Large intestine (tissue), 3 donors: ENCODE measurements around the gene PHEX. TPM values are rescaled to one million over a fixed set of nuclear protein-coding genes. Genes with fewer than 3 reads are reported as not detected.

Experiments used
- DNase-seq, 2 donors: peaks; one replicate each; pipeline versions ENCODE4 v3.0.0 to v3.0.0-alpha.2; 2013
- H3K27ac ChIP-seq: one replicate; pipeline ENCODE4 v1.5.1; 2013; ENCODE audit warnings: low read length
- H3K27me3 ChIP-seq: 2 replicates; pipeline ENCODE4 v1.6.1; 2013; ENCODE audit warnings: low read length; ENCODE audit not compliant: control insufficient read depth, insufficient read depth
- H3K36me3 ChIP-seq: 2 replicates; pipeline ENCODE4 v1.6.1; 2013; ENCODE audit warnings: low read length; ENCODE audit not compliant: control insufficient read depth, insufficient read depth
- H3K4me1 ChIP-seq: one replicate; pipeline ENCODE4 v1.6.1; 2013; ENCODE audit warnings: low read length; ENCODE audit not compliant: control insufficient read depth, insufficient read depth
- H3K4me3 ChIP-seq: one replicate; pipeline ENCODE4 v1.5.1; 2013; ENCODE audit warnings: low read length
- H3K9me3 ChIP-seq: one replicate; pipeline ENCODE4 v1.6.1; 2013; ENCODE audit warnings: mild to moderate bottlenecking, low read depth, low read length, moderate library complexity; ENCODE audit not compliant: control insufficient read depth
- WGBS: methylation state at CpG from one replicate; pipeline ENCODE4 v1.1.5; 2013; ENCODE audit warnings: low lambda C conversion rate; ENCODE audit not compliant: insufficient coverage; 5-methylcytosine and 5-hydroxymethylcytosine counted together
- polyA plus RNA-seq: library from polyadenylated mRNA; unstranded; fragments of 120-200 nt; gene quantifications from one replicate; pipeline ENCODE4 v1.2.1, GENCODE V29; 2013

Gene PHEX
- polyA plus RNA-seq, 1 donor, result 0.55 TPM

- Histone ChIP-seq H3K36me3 (no peaks in the 10 kb centered on the region), H3K27ac (no peak overlapping the region), H3K9me3 (no peaks in the 10 kb centered on the region), H3K27me3 (no peaks in the 10 kb centered on the region), H3K4me1 (no peaks in the 10 kb centered on the region), H3K4me3 (no peak overlapping the region)
- DNase-seq, result no peak
- no CpG with 5 or more reads among the region's 4 CpGs for WGBS
Observed at GRCh38 chrX:22165732-22166457, 133.8 kb downstream of the PHEX start.

GRCh38 chrX:22171287-22172060 is 139.3 kb downstream of the PHEX start:
- WGBS, result 38% methylated on average over 1 of the region's 7 CpGs
- H3K9me3 ChIP-seq, result no peaks in the 10 kb centered on the region
- no peak for DNase-seq
- H3K36me3 ChIP-seq, result no peaks in the 10 kb centered on the region
- H3K27ac ChIP-seq, result no peak overlapping the region
- H3K27me3 ChIP-seq, result no peaks in the 10 kb centered on the region
- H3K4me1 ChIP-seq, result no peaks in the 10 kb centered on the region
- no peak overlapping the region for H3K4me3 ChIP-seq

DNA sequence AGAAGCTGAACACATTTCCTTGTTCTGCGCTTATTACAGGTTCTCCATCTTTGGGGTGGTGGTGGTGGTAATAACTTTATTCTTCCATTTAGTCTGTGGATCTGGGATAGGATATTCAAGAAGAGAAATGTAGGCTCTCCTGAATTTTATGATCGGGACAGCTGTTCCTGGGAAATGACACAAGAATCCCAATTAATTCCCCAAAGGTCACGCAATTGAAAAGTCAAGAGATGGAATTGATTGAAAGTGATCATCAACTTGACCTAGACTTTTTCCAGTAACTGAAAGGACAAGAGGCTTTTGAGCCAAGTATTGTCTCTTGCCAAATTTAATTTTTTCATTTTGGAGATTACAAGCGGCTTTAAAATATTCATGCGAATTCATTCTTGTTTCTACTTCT is 141.8 kb downstream of the PHEX start:
- Histone ChIP-seq H3K4me3 (no peak overlapping the region), H3K27ac (no peak overlapping the region), H3K27me3 (no peaks in the 10 kb centered on the region), H3K4me1 (no peaks in the 10 kb centered on the region), H3K36me3 (no peaks in the 10 kb centered on the region), H3K9me3 (no peaks in the 10 kb centered on the region)
- no peak for DNase-seq
- WGBS, result 100% methylated on average over 2 of the region's 5 CpGs

- no peaks in the 10 kb centered on the region for H3K9me3 ChIP-seq
- no peak overlapping the region for H3K27ac ChIP-seq
- no CpG with 5 or more reads among the region's 7 CpGs for WGBS
- DNase-seq, result no peak
- H3K4me1 ChIP-seq, result no peaks in the 10 kb centered on the region
- H3K36me3 ChIP-seq, result no peaks in the 10 kb centered on the region
- H3K4me3 ChIP-seq, result no peak overlapping the region
- H3K27me3 ChIP-seq, result no peaks in the 10 kb centered on the region
Observed at GRCh38 chrX:22177950-22178515, 145.9 kb downstream of the PHEX start.

DNA sequence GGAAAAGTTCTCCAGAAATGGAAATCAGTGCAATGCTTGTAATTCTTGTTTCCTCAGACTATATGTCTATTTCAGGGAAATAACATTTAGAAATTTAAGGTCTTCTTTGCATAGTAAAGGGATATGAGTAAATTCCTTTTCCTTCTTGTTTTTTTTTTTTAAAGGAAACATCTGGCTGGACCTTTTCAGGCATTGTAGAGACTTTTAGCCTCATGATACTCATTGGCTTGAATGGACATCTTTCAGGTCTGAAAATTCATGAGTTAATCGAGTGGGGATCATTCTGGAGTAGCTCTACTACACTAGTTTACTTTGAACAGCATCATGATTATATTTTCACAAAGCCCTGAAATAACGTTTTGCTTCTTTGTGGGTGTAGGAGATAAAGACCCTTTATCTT is 152.0 kb downstream of the PHEX start:
- Histone ChIP-seq H3K4me1 (no peaks in the 10 kb centered on the region), H3K27ac (no peak overlapping the region), H3K4me3 (no peak overlapping the region), H3K27me3 (no peaks in the 10 kb centered on the region), H3K36me3 (no peaks in the 10 kb centered on the region), H3K9me3 (no peaks in the 10 kb centered on the region)
- WGBS, result no CpG with 5 or more reads among the region's 2 CpGs
- no peak for DNase-seq

DNA sequence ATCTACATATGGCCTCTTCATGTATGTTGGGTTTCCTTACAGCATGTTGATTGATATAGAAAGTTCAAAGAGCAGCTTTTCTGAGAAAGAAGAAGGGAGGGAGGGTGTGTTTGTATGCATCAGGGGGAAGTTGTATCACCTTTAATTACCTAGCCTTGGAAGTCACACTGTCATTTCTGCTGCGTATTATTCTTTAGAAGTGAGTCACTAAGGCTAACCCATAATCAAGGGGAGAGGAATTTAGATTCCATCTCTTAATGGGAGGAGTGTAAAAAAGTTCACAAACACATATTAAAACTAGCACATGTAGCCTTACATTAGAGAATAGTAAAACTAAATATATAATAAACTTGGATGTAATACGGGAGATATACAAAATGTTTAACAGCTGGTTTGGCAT is 154.0 kb downstream of the PHEX start:
- Histone ChIP-seq H3K27ac (no peak overlapping the region), H3K9me3 (no peaks in the 10 kb centered on the region), H3K27me3 (no peaks in the 10 kb centered on the region), H3K36me3 (no peaks in the 10 kb centered on the region), H3K4me1 (no peaks in the 10 kb centered on the region), H3K4me3 (no peak overlapping the region)
- no CpG with 5 or more reads among the region's 2 CpGs for WGBS
- peak in 1 of 2 donors; percentile 8 for DNase-seq

DNA sequence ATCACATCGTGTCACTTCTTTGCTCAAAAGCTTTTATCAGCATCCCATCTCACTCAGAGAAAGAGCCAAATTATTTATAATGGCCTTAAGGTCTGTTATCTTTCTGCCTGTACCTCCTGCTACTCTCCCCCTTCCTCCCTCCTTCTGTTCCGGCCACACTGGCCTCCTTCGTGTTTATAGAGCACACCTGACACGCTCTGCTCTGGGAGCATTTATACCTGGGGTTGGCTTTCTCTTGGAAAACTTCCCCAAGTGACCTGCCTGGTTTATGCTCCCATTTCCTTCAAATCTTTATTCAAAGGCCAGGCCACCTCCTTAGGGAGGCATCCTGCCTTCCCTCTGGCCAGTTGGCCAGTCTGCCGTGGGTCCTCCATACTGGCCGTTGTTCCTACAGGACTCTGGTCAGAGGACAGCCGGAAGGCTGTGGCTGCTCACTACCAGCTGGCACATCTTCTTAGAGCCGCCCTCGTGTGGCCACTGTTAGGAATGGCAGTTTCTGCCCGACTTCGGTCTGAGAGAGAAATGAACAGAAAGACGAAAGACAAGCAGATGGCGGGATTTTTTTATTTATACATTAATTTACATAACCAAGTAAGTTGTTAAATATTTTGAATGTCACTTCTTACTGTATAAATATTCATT is 160.4 kb downstream of the PHEX start:
- no peak overlapping the region for H3K4me3 ChIP-seq
- H3K27me3 ChIP-seq, result no peaks in the 10 kb centered on the region
- no peak overlapping the region for H3K27ac ChIP-seq
- no peaks in the 10 kb centered on the region for H3K9me3 ChIP-seq
- peak; percentile 20 to 53 for DNase-seq
- WGBS, result no CpG with 5 or more reads among the region's 13 CpGs
- no peaks in the 10 kb centered on the region for H3K36me3 ChIP-seq
- no peaks in the 10 kb centered on the region for H3K4me1 ChIP-seq

- H3K27ac ChIP-seq, result no peak overlapping the region
- no peak for DNase-seq
- no peaks in the 10 kb centered on the region for H3K9me3 ChIP-seq
- H3K4me3 ChIP-seq, result no peak overlapping the region
- no peaks in the 10 kb centered on the region for H3K4me1 ChIP-seq
- no peaks in the 10 kb centered on the region for H3K36me3 ChIP-seq
- no CpG with 5 or more reads among the region's 8 CpGs for whole genome bisulfite sequencing
- H3K27me3 ChIP-seq, result no peaks in the 10 kb centered on the region
Observed at GRCh38 chrX:22193851-22194659, 161.9 kb downstream of the PHEX start.

- Histone ChIP-seq H3K4me1 (no peaks in the 10 kb centered on the region), H3K36me3 (no peaks in the 10 kb centered on the region), H3K9me3 (no peaks in the 10 kb centered on the region), H3K27me3 (no peaks in the 10 kb centered on the region), H3K4me3 (no peak overlapping the region), H3K27ac (no peak overlapping the region)
- WGBS, result no CpG with 5 or more reads among the region's 1 CpG
- DNase-seq, result no peak
Observed at GRCh38 chrX:22194660-22194945, 162.5 kb downstream of the PHEX start.

DNA sequence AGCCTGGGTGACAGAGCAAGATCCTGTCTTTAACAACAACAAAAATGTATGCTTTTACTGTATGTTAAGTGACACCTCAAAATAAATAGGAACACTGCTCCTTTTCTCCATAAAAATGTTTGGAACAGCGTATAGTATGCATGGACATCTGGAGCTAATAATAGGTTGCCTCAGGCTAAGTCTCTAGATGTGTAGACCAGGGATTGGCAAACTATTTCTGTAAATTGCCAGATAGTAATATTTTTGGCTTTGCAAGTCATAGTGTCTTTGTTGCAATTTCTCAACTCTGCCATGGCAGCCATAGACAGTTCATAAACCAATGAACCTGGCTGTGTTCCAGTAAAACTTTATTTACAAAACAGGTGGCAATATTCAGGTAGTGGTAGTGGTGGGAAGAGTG is 164.0 kb downstream of the PHEX start:
- Histone ChIP-seq H3K4me1 (no peaks in the 10 kb centered on the region), H3K9me3 (no peaks in the 10 kb centered on the region), H3K27me3 (no peaks in the 10 kb centered on the region), H3K4me3 (no peak overlapping the region), H3K27ac (no peak overlapping the region), H3K36me3 (no peaks in the 10 kb centered on the region)
- no CpG with 5 or more reads among the region's 1 CpG for WGBS
- no peak for DNase-seq
